ENCODE results near the gene CKB.

The CKB gene

DNA sequence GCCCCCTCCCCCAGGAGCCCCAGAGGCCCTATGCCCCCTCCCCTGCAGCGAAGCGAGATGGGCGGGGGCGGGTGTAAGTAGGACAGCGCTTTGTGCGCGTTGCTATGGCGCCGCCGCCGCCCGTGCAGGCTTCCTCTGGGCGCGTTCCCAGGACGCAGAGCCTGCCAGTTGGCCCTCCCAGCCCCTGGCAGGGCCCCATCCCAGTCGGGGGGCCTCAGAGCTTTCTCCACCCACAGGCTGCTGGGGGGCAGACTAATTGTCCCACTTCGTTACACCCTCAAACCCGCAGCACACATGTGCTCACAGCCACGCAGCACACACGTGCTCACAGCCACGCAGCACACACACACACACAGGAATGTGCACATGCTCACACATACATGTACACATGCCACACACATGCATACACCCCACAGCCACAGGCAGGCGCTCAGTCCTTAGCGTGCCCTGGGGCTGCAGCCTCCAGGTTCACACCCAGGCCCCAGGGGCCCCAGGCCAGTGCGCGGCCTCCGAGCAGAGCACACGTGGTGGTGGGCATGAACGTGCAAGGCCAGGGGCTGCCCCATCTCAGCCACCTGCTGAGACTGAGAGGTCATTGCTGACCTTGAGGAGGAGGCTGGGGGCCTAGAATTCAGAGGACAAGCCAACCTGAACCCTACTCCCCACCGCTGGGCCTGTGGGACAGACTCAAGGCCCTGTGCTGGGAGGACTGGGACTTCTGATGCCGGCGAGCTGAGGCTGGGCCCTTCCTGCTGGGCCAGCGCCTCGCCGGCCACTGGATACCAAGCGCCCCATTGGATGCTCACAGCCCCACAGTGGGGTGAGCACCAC lies 22.0 kb upstream of the CKB start:
- no peak overlapping the region for H3K4me3 ChIP-seq (ENCODE audit: low read depth, low read length)
- TF ChIP-seq, protein P1, sequence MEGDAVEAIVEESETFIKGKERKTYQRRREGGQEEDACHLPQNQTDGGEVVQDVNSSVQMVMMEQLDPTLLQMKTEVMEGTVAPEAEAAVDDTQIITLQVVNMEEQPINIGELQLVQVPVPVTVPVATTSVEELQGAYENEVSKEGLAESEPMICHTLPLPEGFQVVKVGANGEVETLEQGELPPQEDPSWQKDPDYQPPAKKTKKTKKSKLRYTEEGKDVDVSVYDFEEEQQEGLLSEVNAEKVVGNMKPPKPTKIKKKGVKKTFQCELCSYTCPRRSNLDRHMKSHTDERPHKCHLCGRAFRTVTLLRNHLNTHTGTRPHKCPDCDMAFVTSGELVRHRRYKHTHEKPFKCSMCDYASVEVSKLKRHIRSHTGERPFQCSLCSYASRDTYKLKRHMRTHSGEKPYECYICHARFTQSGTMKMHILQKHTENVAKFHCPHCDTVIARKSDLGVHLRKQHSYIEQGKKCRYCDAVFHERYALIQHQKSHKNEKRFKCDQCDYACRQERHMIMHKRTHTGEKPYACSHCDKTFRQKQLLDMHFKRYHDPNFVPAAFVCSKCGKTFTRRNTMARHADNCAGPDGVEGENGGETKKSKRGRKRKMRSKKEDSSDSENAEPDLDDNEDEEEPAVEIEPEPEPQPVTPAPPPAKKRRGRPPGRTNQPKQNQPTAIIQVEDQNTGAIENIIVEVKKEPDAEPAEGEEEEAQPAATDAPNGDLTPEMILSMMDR (IDR thresholded peaks at IDR 0.05; ENCODE audit: borderline replicate concordance, insufficient read depth, low read depth, low read length), result no peak

DNA sequence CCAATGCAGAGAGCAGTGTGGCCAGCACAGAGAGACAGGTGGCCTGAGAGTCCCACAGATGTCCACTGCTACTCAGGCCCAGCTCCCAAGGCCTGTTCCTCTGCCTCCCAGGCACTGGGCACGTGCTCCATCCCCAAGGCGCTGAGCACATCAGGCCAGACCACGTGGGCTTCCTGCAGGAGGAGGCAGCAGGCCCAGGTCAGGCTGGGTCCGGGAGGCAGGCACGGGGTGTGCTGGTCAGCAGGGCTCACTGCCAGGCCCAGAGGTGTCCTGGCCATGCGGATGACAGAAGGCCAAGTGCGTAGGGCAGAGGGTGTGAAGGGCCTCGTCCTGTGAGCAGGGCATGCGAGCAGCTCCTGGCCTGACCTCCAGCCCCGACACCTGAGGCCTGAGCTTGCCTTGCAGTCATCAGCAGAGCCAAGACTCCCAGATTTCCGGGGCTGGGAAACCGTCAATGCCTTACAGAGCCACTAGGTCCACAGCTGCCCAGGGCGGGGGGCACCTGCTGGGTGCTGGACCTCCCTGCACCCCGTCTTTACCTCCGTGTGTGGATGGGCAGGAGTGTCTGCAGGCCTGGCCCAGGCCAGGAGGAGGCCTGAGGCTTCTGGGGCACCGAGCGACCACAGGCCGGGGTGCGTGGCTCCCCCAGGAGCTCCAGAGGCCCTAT lies 21.2 kb upstream of the CKB start:
- TF ChIP-seq, protein P1 (IDR thresholded peaks at IDR 0.05; ENCODE audit: borderline replicate concordance, insufficient read depth, low read depth, low read length), result no peak
- H3K4me3 ChIP-seq (ENCODE audit: low read depth, low read length), result no peak overlapping the region

DNA sequence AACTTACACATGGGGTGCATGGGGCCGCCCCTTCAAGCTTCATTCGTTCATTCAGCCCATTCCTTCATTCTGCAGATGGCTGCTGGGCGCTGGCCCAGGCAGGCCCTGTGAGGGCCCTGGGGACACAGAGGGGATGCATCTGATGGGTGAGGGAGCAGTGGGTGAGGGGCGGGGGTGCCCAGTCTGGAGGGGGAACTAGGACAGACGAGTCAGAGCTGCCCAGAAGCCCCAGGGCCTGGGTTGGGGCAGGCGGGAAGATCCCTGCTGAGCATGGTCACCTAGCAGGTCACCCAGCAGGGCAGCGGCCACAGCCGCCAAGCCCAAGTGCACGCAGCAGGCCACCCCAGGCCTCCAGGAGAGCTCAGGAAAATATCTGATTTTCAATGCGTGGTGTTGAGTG lies 20.5 kb upstream of the CKB start:
- H3K4me3 ChIP-seq (ENCODE audit: low read depth, low read length), result no peak overlapping the region
- TF ChIP-seq, protein P1 (IDR thresholded peaks at IDR 0.05; ENCODE audit: borderline replicate concordance, insufficient read depth, low read depth, low read length), result no peak

DNA sequence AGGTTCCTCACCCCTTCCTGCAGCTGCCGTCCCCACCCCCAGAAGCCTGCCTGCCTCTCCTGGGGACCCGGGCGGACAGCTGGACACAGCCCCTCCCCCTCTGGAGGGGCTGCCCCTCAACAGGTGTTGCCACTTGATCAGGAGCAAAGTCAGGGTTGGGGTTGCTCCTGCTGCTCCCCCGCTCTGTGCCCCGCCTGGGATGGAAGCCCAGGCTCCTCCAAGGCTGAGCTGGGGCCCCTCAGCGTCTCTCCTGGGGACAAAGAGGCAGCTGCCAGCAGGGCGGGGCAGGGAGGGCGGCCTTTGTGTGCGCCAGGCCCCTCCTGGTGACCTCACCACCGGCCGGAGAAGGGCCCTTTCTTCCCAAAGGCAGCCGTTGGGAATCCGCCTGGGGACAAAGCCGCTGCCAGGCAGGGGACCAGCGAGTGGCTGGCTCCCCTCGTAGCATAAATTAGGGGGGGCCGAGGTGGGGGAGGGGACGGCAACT lies 20.0 kb upstream of the CKB start:
- TF ChIP-seq, protein P1 (IDR thresholded peaks at IDR 0.05; ENCODE audit: borderline replicate concordance, insufficient read depth, low read depth, low read length), result no peak

GRCh38 chr14:103541709-103542604 lies 19.3 kb upstream of the CKB start:
- H3K4me3 ChIP-seq (ENCODE audit: low read depth, low read length), result no peak overlapping the region
- TF ChIP-seq, protein P1 (IDR thresholded peaks at IDR 0.05; ENCODE audit: borderline replicate concordance, insufficient read depth, low read depth, low read length), result no peak

More for the DNA sequence above, 20.0 kb upstream of the CKB start:
- H3K4me3 ChIP-seq (ENCODE audit: low read depth, low read length), result no peak overlapping the region

GRCh38 chr14:103540821-103541708 lies 18.4 kb upstream of the CKB start:
- TF ChIP-seq, protein P1 (IDR thresholded peaks at IDR 0.05; ENCODE audit: borderline replicate concordance, insufficient read depth, low read depth, low read length), result no peak
- H3K4me3 ChIP-seq (ENCODE audit: low read depth, low read length), result no peak overlapping the region

All from GM12875 (cell line).